Lung microvascular endothelial cell (primary cell): ENCODE measurements around the gene CHST11. TPM values are rescaled to one million over a fixed set of nuclear protein-coding genes. Genes with fewer than 3 reads are reported as not detected.

Experiments
- DNase-seq, 2 donors: peaks; one replicate each; pipeline versions ENCODE4 v3.0.0 to v3.0.0-alpha.2; 2010; ENCODE audit warnings: low read depth in 2 of 2
- total RNA-seq: library from RNA; depleted of rRNA; stranded (reverse); fragments of >200 nt; gene quantifications from 2 replicates; pipeline ENCODE4 v1.2.1, GENCODE V29; 2014

CHST11 gene
- total RNA-seq, 1 donor from 2014 or later: 4.8 TPM

- DNase-seq: no peak
Measured at GRCh38 chr12:104503191-104503590, 46.4 kb downstream of the CHST11 start.

- DNase-seq: no peak
Measured at GRCh38 chr12:104504146-104504545, 47.4 kb downstream of the CHST11 start.

- DNase-seq: peak in 1 of 2 donors; percentile 28
Measured at GRCh38 chr12:104505095-104505818, 48.5 kb downstream of the CHST11 start.

GRCh38 chr12:104506676-104507401, 50.1 kb downstream of the CHST11 start:
- no peak for DNase-seq

GRCh38 chr12:104507672-104508071, 50.9 kb downstream of the CHST11 start:
- DNase-seq: no peak

GRCh38 chr12:104508752-104509446, 52.2 kb downstream of the CHST11 start:
- no peak for DNase-seq

GRCh38 chr12:104510145-104510872, 53.6 kb downstream of the CHST11 start:
- no peak for DNase-seq

- DNase-seq: peak in 1 of 2 donors; percentile 44
Measured at GRCh38 chr12:104510873-104511440, 54.2 kb downstream of the CHST11 start.

GRCh38 chr12:104513681-104514080, 56.9 kb downstream of the CHST11 start:
- no peak for DNase-seq

- no peak for DNase-seq
Measured at GRCh38 chr12:104514092-104514810, 57.5 kb downstream of the CHST11 start.

- DNase-seq: no peak
Measured at GRCh38 chr12:104515899-104516298, 59.2 kb downstream of the CHST11 start.

- no peak for DNase-seq
Measured at GRCh38 chr12:104516821-104517220, 60.1 kb downstream of the CHST11 start.

GRCh38 chr12:104517880-104518279, 61.1 kb downstream of the CHST11 start:
- no peak for DNase-seq

GRCh38 chr12:104519190-104520019, 62.7 kb downstream of the CHST11 start:
- DNase-seq: peak in 1 of 2 donors; percentile 50

GRCh38 chr12:104520242-104520900, 63.6 kb downstream of the CHST11 start:
- DNase-seq: peak in 1 of 2 donors; percentile 40

GRCh38 chr12:104521731-104522130, 65.0 kb downstream of the CHST11 start:
- peak; percentile 5 to 43 for DNase-seq

GRCh38 chr12:104522985-104523722, 66.4 kb downstream of the CHST11 start:
- DNase-seq: no peak
